RWPE2 (cell line): Measurements from ENCODE around the gene CCR5.

Experiments
- ATAC-seq: fragments of 200-7000 bp; cut with Tn5 transposase; 3 replicates; pipeline ENCODE4 v1.9.1; 2021; ENCODE audit warnings: low read depth
- DNase-seq: peaks from one replicate; pipeline ENCODE4 v3.0.0-alpha.2; 2020; ENCODE audit warnings: low spot score
- H3K27ac ChIP-seq: fragments of 450-650 bp; 2 replicates; pipeline ENCODE4 v1.5.1; 2017; ENCODE audit warnings: mild to moderate bottlenecking; ENCODE audit not compliant: poor library complexity, severe bottlenecking
- H3K27me3 ChIP-seq: fragments of 250-450 bp; sonication (Bioruptor Pico); 2 replicates; pipeline ENCODE4 v1.5.1; 2021; ENCODE audit warnings: mild to moderate bottlenecking, moderate library complexity; ENCODE audit not compliant: insufficient read depth, poor library complexity, severe bottlenecking
- H3K36me3 ChIP-seq: fragments of 250-450 bp; sonication (Bioruptor Pico); 2 replicates; pipeline ENCODE4 v1.5.1; 2020; ENCODE audit warnings: low read depth, mild to moderate bottlenecking, moderate library complexity
- H3K4me1 ChIP-seq: fragments of 250-450 bp; sonication (Bioruptor Pico); 2 replicates; pipeline ENCODE4 v1.5.1; 2021; ENCODE audit warnings: mild to moderate bottlenecking, moderate library complexity; ENCODE audit not compliant: insufficient read depth, poor library complexity, severe bottlenecking
- H3K4me3 ChIP-seq: fragments of 250-450 bp; sonication (Bioruptor Pico); 2 replicates; pipeline ENCODE4 v1.5.1; 2021; ENCODE audit warnings: mild to moderate bottlenecking, moderate library complexity; ENCODE audit not compliant: severe bottlenecking
- H3K9me3 ChIP-seq: fragments of 250-450 bp; sonication (Bioruptor Pico); 2 replicates; pipeline ENCODE4 v1.5.1; 2021; ENCODE audit warnings: mild to moderate bottlenecking, moderate library complexity; ENCODE audit not compliant: severe bottlenecking
- TF ChIP-seq, protein P1 (sequence below): fragments of 450-650 bp; IDR thresholded peaks from one replicate; pipeline ENCODE4 v1.5.1; 2017; ENCODE audit warnings: mild to moderate bottlenecking, moderate library complexity; ENCODE audit not compliant: poor library complexity, severe bottlenecking

Gene CCR5

DNA sequence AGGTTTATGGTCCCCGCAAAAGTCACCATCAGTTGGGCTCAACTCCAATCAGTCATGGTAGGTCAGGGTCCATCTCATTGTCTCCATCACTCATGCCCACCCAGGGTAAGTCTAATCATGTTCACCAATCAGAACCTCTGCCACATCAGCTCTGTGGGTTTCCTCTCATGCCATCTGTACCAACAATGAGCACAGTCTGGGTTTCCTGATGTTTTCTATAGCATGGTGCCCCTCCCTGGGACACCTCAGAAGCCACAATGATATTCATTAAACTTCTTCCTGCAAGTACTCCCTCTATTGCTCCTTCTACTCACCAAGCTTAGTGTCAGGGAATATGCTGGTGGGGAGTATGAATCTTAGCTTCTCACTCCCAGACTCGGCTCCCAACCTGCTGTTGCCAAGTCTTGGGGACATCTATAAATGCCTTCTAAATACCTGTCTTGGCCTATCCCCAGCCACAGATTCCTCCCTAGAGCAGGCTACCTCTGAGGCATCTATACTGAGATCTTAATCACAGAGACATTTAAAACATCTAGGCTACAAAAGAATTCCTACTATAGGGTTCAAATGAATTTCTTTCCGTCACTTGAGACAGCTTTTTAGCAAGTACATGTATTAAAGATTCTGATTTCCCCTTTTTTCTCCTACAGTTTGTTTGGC, 21.8 kb upstream of the CCR5 start:
- H3K4me3 ChIP-seq = no peak overlapping the region
- no peaks in the 10 kb centered on the region for H3K36me3 ChIP-seq
- no peak overlapping the region for H3K27ac ChIP-seq
- ATAC-seq (no peak), DNase-seq (no peak)
- peaks cover 12% of the 10 kb centered on the region for H3K27me3 ChIP-seq
- no peaks in the 10 kb centered on the region for H3K9me3 ChIP-seq
- no peaks in the 10 kb centered on the region for H3K4me1 ChIP-seq
- TF ChIP-seq, protein P1, sequence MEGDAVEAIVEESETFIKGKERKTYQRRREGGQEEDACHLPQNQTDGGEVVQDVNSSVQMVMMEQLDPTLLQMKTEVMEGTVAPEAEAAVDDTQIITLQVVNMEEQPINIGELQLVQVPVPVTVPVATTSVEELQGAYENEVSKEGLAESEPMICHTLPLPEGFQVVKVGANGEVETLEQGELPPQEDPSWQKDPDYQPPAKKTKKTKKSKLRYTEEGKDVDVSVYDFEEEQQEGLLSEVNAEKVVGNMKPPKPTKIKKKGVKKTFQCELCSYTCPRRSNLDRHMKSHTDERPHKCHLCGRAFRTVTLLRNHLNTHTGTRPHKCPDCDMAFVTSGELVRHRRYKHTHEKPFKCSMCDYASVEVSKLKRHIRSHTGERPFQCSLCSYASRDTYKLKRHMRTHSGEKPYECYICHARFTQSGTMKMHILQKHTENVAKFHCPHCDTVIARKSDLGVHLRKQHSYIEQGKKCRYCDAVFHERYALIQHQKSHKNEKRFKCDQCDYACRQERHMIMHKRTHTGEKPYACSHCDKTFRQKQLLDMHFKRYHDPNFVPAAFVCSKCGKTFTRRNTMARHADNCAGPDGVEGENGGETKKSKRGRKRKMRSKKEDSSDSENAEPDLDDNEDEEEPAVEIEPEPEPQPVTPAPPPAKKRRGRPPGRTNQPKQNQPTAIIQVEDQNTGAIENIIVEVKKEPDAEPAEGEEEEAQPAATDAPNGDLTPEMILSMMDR = no peak

DNA sequence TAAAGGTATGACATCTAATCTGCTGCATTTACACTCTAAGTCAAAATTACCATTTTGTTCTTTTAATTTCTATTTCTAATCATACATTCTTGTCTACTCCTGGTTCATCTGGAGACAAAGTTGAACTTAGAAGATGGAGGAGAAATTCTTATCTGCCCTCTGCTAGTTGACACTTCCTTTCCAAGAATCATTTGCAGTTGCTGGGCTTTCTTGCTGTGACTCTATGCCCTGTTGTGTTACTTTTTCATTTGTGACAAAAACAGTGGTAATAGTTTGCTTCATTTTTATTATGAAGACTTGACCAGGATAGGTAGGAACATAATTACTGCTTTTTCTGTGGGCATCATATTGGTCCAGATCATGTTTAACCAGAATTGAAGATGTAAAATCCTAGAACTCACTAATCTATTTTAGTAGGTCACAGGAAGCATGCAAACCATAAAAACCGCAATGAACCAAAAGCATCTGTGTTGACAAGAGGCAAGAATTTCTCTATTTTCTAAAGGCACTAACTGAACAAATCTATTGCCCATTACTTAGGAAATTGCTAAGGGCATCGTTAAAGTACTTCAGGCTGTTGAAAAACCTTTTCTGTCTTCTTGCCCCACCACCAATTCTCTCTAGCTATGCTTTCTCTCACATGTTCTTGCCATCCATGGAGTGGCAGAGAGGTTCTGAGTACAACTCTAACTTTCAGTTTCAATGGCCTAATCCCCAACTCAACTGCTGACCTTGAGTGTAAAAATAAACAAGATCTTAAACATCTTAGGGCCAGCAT, 21.1 kb upstream of the CCR5 start:
- Histone ChIP-seq H3K4me1 (no peaks in the 10 kb centered on the region), H3K9me3 (no peaks in the 10 kb centered on the region), H3K36me3 (no peaks in the 10 kb centered on the region), H3K27ac (no peak overlapping the region), H3K4me3 (no peak overlapping the region), H3K27me3 (peaks cover 19% of the 10 kb centered on the region)
- DNase-seq = no peak
- ATAC-seq = no peak
- TF ChIP-seq, protein P1 = no peak

DNA sequence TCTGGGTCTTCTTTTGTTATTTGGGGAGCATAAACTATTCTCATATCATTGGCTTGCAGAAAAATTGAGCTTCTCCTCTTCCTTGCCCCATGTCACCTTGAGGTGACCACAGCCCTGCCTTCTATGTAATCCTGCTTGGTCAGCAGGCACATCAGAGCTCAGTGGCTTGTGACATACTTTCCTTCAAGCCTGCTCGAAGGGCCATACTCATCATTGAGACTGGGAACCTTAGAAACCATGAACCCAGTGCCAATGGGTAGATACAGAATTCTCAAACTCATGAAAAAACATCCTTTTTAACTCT, 20.5 kb upstream of the CCR5 start:
- no peak for ATAC-seq
- Histone ChIP-seq H3K4me3 (no peak overlapping the region), H3K36me3 (no peaks in the 10 kb centered on the region), H3K9me3 (no peaks in the 10 kb centered on the region), H3K27ac (no peak overlapping the region), H3K27me3 (peaks cover 24% of the 10 kb centered on the region), H3K4me1 (no peaks in the 10 kb centered on the region)
- TF ChIP-seq, protein P1 = no peak
- DNase-seq = no peak

DNA sequence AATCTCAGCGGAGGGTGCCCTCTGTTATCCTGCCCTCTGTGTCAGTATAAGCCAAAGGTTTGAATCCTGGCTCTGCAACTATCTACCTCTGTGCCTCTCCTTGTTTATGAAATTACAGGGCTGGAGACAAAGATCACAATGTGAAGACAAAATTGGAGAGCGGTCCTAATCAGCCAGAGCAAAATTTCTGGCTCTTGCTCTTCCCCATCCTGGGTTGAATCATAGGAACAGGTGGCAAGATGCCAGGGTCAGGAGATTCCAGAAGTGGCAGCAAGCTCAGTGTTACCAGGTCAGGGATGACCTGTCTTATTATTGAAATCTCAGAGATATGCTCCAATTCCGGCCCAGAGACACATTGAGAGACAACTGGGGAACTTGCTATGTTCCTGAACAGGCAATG, 19.1 kb upstream of the CCR5 start:
- TF ChIP-seq, protein P1 = no peak
- no peaks in the 10 kb centered on the region for H3K9me3 ChIP-seq
- no peak overlapping the region for H3K4me3 ChIP-seq
- ATAC-seq = no peak
- DNase-seq = no peak
- no peaks in the 10 kb centered on the region for H3K36me3 ChIP-seq
- H3K27ac ChIP-seq = no peak overlapping the region
- H3K27me3 ChIP-seq = peaks cover 38% of the 10 kb centered on the region
- H3K4me1 ChIP-seq = no peaks in the 10 kb centered on the region

DNA sequence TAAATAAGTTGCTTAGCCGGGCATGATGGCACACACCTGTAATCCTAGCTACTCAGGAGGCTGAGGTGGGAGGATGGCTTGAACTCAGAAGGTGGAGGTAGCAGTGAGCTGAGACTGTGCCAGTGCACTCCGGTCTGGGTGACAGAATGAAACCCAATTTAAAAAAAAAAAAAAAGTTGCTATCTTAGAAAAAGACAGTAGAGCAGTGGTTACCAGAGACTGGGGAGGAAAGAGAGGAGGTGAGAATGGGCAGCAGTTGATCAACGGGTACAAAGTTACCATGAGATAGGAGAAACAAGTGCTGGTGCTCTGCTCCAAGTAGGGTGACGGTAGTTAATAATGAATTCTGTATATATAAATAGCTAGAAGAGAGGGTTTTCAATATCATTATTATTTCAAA, 17.7 kb upstream of the CCR5 start:
- H3K4me1 ChIP-seq = no peaks in the 10 kb centered on the region
- peaks cover 38% of the 10 kb centered on the region for H3K27me3 ChIP-seq
- no peak overlapping the region for H3K27ac ChIP-seq
- DNase-seq = no peak
- no peaks in the 10 kb centered on the region for H3K36me3 ChIP-seq
- TF ChIP-seq, protein P1 = no peak
- H3K4me3 ChIP-seq = no peak overlapping the region
- ATAC-seq = no peak
- H3K9me3 ChIP-seq = no peaks in the 10 kb centered on the region
